ENCODE results near the gene RBM43.
"Not testable (repeated sequence)": the region's sequence is repeated elsewhere in the genome, so short reads cannot be mapped to it uniquely, and the experiment has no call there.

The RBM43 gene

GRCh38 chr2:151268085-151268484 is 6.4 kb upstream of the RBM43 start:
- DNase-seq (ENCODE audit: low read depth) = no peak

GRCh38 chr2:151267537-151267936 is 5.9 kb upstream of the RBM43 start:
- DNase-seq (ENCODE audit: low read depth) = no peak

GRCh38 chr2:151265991-151266390 is 4.3 kb upstream of the RBM43 start:
- DNase-seq (ENCODE audit: low read depth) = no peak

GRCh38 chr2:151264157-151264825 is 2.6 kb upstream of the RBM43 start:
- no peak for DNase-seq (ENCODE audit: low read depth)

- no peak for DNase-seq (ENCODE audit: low read depth)
Measured at GRCh38 chr2:151262629-151263028, 966 bp upstream of the RBM43 start.

GRCh38 chr2:151261977-151262291 is 271 bp upstream of the RBM43 start:
- DNase-seq (ENCODE audit: low read depth) = no peak

GRCh38 chr2:151260573-151261230 is 961 bp downstream of the RBM43 start:
- peak; percentile 48 for DNase-seq (ENCODE audit: low read depth)

GRCh38 chr2:151258121-151258520 is 3.5 kb downstream of the RBM43 start:
- no peak for DNase-seq (ENCODE audit: low read depth)

GRCh38 chr2:151252646-151253045 is 9.0 kb downstream of the RBM43 start:
- DNase-seq (ENCODE audit: low read depth) = no peak

- peak; percentile 50 for DNase-seq (ENCODE audit: low read depth)
Measured at GRCh38 chr2:151251012-151251411, 10.7 kb downstream of the RBM43 start.

- DNase-seq (ENCODE audit: low read depth) = no peak
Measured at GRCh38 chr2:151247432-151247831, 14.2 kb downstream of the RBM43 start.

GRCh38 chr2:151246152-151246551 is 15.5 kb downstream of the RBM43 start:
- DNase-seq (ENCODE audit: low read depth) = no peak

- DNase-seq (ENCODE audit: low read depth) = no peak
Measured at GRCh38 chr2:151243468-151243867, 18.2 kb downstream of the RBM43 start.

- DNase-seq (ENCODE audit: low read depth) = peak; percentile 75
Measured at GRCh38 chr2:151241224-151241623, 20.4 kb downstream of the RBM43 start.

- no peak for DNase-seq (ENCODE audit: low read depth)
Measured at GRCh38 chr2:151240433-151240832, 21.2 kb downstream of the RBM43 start.

- no peak for DNase-seq (ENCODE audit: low read depth)
Measured at GRCh38 chr2:151239624-151240023, 22.0 kb downstream of the RBM43 start.

GRCh38 chr2:151238527-151239487 is 22.9 kb downstream of the RBM43 start:
- DNase-seq (ENCODE audit: low read depth) = peak; percentile 82

GRCh38 chr2:151237422-151238025 is 24.1 kb downstream of the RBM43 start:
- peak; percentile 57 for DNase-seq (ENCODE audit: low read depth)

- not testable (repeated sequence) for DNase-seq (ENCODE audit: low read depth)
Measured at GRCh38 chr2:151233760-151234159, 27.9 kb downstream of the RBM43 start.

GRCh38 chr2:151233288-151233687 is 28.4 kb downstream of the RBM43 start:
- DNase-seq (ENCODE audit: low read depth) = not testable (repeated sequence)

- no peak for DNase-seq (ENCODE audit: low read depth)
Measured at GRCh38 chr2:151230627-151231140, 31.0 kb downstream of the RBM43 start.

GRCh38 chr2:151228847-151229512 is 32.7 kb downstream of the RBM43 start:
- no peak for DNase-seq (ENCODE audit: low read depth)

All from ELR (cell line).